GM10266 (cell line): ENCODE measurements around the gene PTPRM.

ENCODE experiments used
- DNase-seq: peaks from one replicate; pipeline ENCODE4 v3.0.0; 2012; ENCODE audit errors: extremely low spot score
- CTCF ChIP-seq: IDR thresholded peaks from 2 replicates; pipeline ENCODE4 v1.5.1; 2012; ENCODE audit warnings: mild to moderate bottlenecking, low read depth; ENCODE audit not compliant: control insufficient read depth, insufficient read depth; ENCODE audit errors: missing control alignments

Gene PTPRM

DNA sequence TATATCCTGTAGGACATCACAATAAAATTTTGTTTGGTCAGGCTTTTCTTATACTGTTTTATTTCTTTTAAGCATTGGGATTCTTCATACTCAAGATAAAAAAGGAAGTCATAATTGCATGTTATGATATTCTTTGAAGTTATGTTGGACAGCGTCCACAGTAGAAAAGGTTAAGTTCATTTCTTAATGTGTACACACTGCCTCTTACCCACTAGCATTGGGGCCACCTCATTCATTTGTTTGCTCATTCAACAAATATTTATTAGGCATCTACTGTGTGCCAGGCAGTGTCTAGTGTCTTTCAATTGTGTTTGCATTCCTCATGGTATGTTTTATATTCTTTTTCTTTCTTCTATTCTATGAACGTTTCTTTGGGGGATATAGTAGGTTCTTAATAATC, 70.2 kb downstream of the PTPRM start:
- DNase-seq = no peak

GRCh38 chr18:7638321-7638720, 71.2 kb downstream of the PTPRM start:
- TF ChIP-seq CTCF = no peak
- DNase-seq = no peak

More for the DNA sequence above, 70.2 kb downstream of the PTPRM start:
- no peak for TF ChIP-seq CTCF

GRCh38 chr18:7641813-7642212, 74.7 kb downstream of the PTPRM start:
- DNase-seq = no peak
- TF ChIP-seq CTCF = no peak

DNA sequence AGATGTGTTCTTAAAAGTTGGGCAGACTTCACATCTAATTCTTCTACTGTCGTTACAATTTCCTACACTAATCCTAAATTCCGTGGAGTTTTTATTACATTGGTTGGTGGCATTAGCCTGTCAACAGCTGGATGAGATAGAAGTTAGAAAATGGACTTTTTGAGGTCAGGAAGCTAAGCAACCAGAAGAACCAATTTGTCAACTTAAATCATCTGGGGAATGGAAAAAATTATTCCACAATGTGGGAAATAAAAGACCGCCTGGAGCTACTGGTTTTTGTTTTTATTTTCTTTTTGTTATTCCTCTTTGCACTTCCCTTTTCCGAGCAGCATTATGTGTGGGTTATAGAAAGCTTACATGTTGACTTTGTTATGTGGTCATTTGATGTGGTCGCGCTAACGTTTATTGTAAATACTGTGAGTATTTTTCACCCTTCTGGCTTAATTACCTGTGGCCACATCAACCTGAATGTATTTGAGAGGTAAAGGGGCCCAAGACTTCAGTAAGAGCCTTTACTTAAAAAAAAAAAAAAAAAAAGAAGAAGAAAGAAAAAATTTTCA, 75.3 kb downstream of the PTPRM start:
- no peak for DNase-seq
- TF ChIP-seq CTCF = no peak

DNA sequence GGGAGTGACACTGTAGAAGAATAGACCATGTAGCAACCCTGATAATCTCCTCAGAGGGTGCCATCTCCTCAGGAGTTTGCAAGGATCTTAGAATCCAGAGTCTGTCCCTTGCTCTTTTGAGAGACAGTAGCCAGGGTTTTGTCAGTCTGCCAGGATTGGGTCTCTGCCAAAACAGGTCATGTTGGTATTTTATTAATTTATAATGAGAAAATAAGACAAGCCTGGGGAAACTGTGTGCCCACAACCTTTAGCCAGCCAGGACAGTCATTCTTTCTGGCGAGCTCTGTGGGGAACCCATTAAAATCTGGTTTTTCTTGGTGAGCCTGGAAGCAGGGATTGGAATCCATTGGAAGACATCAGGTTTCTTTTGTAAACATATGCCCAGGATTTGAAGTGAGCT, 78.6 kb downstream of the PTPRM start:
- DNase-seq = no peak

DNA sequence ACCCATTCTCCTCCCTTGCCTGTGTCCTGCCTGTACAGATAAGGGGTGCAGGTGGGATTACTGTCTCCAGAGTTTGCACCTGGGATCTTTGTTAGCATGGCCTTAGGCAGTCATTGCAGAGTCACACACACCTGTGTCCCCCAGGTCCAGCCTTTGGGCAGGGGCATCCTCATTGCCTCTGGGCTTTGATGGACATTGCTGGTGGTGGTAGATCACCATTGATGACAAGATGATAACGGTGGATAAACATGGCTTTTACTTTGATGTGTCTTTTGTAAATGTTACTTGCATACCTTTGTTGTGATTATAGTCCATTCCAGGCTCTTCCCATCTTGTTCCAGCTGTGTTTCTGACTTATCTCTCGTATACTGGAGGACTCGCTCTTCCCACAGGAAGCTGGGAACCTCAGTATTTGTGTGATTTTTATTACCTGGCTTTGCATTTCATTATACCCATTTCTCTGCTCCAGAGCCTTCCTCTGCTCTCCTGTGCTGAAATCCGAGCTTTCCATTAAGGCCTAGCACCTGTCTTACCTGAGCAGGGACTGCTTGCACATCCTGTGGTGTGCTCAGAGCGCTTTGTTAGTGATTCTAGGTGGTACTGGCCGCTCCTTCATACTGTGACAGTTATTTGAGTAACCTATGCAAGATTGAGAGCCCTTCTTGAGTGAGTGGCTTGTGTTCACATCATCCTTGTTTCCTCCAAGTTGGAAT, 79.2 kb downstream of the PTPRM start:
- no peak for DNase-seq
- TF ChIP-seq CTCF = no peak

More for the DNA sequence above, 78.6 kb downstream of the PTPRM start:
- TF ChIP-seq CTCF = no peak

DNA sequence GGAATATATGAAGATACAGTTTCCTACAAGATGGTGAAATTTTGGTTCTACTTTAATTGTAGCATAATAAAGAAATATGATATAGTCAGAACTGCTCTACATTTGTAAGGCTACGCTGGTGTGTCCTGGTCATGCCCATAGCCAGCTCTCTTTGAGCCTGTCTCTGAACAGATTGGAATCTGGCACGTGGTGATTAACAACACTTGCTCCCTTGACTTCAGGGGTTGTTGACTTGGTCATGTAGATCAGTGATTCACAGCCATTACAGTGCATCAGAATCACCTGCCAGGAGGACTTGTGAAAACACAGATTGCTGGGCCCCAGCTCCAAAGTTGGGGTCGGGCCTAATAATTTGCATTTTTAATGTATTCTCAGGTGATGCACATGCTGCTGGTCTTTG, 80.4 kb downstream of the PTPRM start:
- TF ChIP-seq CTCF = no peak
- no peak for DNase-seq
